ENCODE results near the gene KCTD20.
A peak's percentile ranks its signal among the peaks of the same experiment; 100 is the strongest.

Gene KCTD20

GRCh38 chr6:36418558-36418957 is 24.2 kb upstream of the KCTD20 start:
- no peak for TF ChIP-seq ZFX (IDR thresholded peaks at IDR 0.05)
- TF ChIP-seq, protein P1, sequence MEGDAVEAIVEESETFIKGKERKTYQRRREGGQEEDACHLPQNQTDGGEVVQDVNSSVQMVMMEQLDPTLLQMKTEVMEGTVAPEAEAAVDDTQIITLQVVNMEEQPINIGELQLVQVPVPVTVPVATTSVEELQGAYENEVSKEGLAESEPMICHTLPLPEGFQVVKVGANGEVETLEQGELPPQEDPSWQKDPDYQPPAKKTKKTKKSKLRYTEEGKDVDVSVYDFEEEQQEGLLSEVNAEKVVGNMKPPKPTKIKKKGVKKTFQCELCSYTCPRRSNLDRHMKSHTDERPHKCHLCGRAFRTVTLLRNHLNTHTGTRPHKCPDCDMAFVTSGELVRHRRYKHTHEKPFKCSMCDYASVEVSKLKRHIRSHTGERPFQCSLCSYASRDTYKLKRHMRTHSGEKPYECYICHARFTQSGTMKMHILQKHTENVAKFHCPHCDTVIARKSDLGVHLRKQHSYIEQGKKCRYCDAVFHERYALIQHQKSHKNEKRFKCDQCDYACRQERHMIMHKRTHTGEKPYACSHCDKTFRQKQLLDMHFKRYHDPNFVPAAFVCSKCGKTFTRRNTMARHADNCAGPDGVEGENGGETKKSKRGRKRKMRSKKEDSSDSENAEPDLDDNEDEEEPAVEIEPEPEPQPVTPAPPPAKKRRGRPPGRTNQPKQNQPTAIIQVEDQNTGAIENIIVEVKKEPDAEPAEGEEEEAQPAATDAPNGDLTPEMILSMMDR (conservative IDR thresholded peaks at IDR 0.05): no peak
- no peak overlapping the region for H3K27ac ChIP-seq

DNA sequence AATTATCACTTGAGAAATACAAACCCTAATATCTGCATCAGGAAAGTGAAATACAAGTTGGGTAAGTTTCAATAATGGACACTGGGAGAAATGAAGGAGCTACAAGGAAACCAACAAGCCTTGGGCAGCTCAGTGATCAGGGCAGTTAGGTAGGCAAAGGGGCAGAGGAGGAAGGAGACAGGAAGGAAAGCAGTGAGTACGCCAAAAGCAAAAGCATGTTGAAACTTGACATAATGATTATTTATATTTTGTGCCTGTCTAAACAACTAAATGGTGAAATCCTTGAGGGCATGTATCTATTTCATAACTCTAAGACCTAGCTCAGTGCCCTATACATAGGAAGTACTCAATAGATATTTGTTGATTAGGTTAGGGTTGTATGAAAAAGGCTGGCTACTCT is 23.5 kb upstream of the KCTD20 start:
- no peak for TF ChIP-seq ZFX (IDR thresholded peaks at IDR 0.05)
- TF ChIP-seq, protein P1 (conservative IDR thresholded peaks at IDR 0.05): no peak
- H3K27ac ChIP-seq: no peak overlapping the region

- TF ChIP-seq, protein P1 (conservative IDR thresholded peaks at IDR 0.05): no peak
- TF ChIP-seq ZFX (IDR thresholded peaks at IDR 0.05): no peak
- peak overlapping the region; percentile 70 for H3K27ac ChIP-seq
Measured at GRCh38 chr6:36422714-36423100, 20.1 kb upstream of the KCTD20 start.

DNA sequence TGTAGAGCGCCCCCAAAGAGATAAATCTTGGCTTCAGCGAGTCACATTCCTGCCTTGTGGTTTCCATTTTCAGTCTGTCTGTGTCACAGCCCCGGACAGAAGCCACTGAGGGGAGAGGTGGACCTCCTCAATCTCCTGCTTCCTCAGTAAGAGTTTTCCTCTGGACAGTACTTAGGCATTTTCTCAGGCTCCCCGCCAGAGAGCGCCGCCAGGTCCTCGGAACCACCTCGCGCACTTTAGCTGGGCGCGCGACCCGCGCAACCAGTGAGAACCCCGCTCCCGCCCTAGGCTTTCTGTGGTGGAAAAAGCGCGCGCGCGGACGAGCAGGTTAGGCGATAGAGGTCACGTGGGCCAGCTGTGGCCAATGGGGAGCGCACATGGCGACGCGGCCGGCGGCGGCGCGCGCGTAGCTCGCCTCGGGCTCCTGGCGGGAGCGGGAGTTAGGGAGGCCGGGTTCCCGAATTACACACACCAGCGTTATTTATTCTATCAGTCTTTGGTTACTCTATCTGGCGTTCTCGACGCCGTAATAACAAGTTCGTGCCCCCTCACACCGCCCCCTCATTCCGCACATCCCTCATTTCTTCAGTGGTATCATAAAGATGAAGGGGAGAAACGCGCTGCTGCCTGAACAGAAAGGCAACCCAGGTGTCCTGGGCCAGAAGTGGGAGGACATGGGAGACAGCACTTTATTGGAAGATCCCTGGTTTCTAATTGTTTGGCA is 19.5 kb upstream of the KCTD20 start:
- H3K27ac ChIP-seq: peak overlapping the region; percentile 70
- TF ChIP-seq, protein P1 (conservative IDR thresholded peaks at IDR 0.05): peak; percentile 79
- TF ChIP-seq ZFX (IDR thresholded peaks at IDR 0.05): no peak; the same call in 1 of the 2 replicates

GRCh38 chr6:36426622-36427021 is 16.2 kb upstream of the KCTD20 start:
- H3K27ac ChIP-seq: no peak overlapping the region
- TF ChIP-seq ZFX (IDR thresholded peaks at IDR 0.05): no peak
- TF ChIP-seq, protein P1 (conservative IDR thresholded peaks at IDR 0.05): no peak

DNA sequence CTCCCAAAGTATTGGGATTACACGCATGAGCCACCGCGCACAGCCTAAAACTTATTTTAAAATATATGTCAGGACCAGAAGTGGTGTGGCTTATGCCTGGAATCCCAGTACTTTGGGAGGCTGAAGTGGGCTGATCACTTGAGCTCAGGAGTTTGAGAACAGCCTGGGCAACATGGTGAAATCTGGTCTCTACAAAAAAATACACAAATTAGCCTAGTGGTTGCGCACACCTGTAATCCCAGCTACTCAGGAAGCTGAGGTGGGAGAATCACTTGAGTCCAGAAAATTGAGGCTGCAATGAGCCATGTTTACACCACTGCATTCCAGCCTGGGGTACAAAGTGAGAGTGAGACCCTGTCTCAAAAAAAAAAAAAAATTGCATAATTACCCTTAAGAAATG is 13.9 kb upstream of the KCTD20 start:
- no peak overlapping the region for H3K27ac ChIP-seq
- TF ChIP-seq, protein P1 (conservative IDR thresholded peaks at IDR 0.05): peak; percentile 45
- TF ChIP-seq ZFX (IDR thresholded peaks at IDR 0.05): no peak

- H3K27ac ChIP-seq: no peak overlapping the region
- no peak for TF ChIP-seq ZFX (IDR thresholded peaks at IDR 0.05)
- TF ChIP-seq, protein P1 (conservative IDR thresholded peaks at IDR 0.05): no peak
Measured at GRCh38 chr6:36430351-36430750, 12.4 kb upstream of the KCTD20 start.
